ENCODE measurements around the gene C1orf105.
A peak's percentile ranks its signal among the peaks of the same experiment; 100 is the strongest.

The C1orf105 gene

GRCh38 chr1:172429331-172430127 lies 9.0 kb downstream of the C1orf105 start:
- H3K4me1 ChIP-seq (ENCODE audit: control insufficient read depth in 1 of 2, insufficient read depth in 2 of 2, low read length in 2 of 2) = peaks cover 5 to 9% of the 10 kb centered on the region in 2 experiments
- no peak overlapping the region for H2AFZ ChIP-seq (ENCODE audit: insufficient read depth, low read length, poor library complexity)
- H3K23ac ChIP-seq (ENCODE audit: low read length) = no peak overlapping the region
- H2BK120ac ChIP-seq (ENCODE audit: insufficient read depth, low read length, poor library complexity) = no peak overlapping the region
- peaks cover 4% of the 10 kb centered on the region for H3K79me1 ChIP-seq (ENCODE audit: low read length)
- H3K4ac ChIP-seq (ENCODE audit: low read depth, low read length) = no peak overlapping the region
- no peaks in the 10 kb centered on the region for H3K79me2 ChIP-seq (ENCODE audit: control insufficient read depth, insufficient read depth, low read length, poor library complexity)
- H3K14ac ChIP-seq (ENCODE audit: low read length) = no peak overlapping the region
- no peak overlapping the region for H3K9ac ChIP-seq (ENCODE audit: low read length)
- no peak overlapping the region for H3K27ac ChIP-seq (ENCODE audit: low read depth, low read length)
- no CpG with 5 or more reads among the region's 1 CpG for WGBS (ENCODE audit: extremely low coverage, insufficient coverage, insufficient read length)
- no peak overlapping the region for H3K4me3 ChIP-seq (ENCODE audit: low read depth, low read length)
- H3K4me2 ChIP-seq (ENCODE audit: low read length) = no peak overlapping the region
- H3K9me3 ChIP-seq (ENCODE audit: insufficient read depth, low read depth, low read length) = peaks cover 2% of the 10 kb centered on the region
- H4K91ac ChIP-seq (ENCODE audit: low read depth, low read length) = no peak overlapping the region
- peak; percentile 16 to 71 for DNase-seq
- no peak overlapping the region for H4K12ac ChIP-seq (ENCODE audit: low read depth, low read length)
- H2BK12ac ChIP-seq (ENCODE audit: low read length) = no peak overlapping the region
- no peak overlapping the region for H2BK5ac ChIP-seq (ENCODE audit: low read depth, low read length, poor library complexity)
- no peaks in the 10 kb centered on the region for H3K36me3 ChIP-seq (ENCODE audit: control insufficient read depth in 1 of 2, insufficient read depth in 2 of 2, low read length in 2 of 2)
- H3K18ac ChIP-seq (ENCODE audit: low read length) = no peak overlapping the region
- H3K27me3 ChIP-seq (ENCODE audit: insufficient read depth, low read length) = no peaks in the 10 kb centered on the region
- no peak overlapping the region for H4K8ac ChIP-seq (ENCODE audit: low read depth, low read length)
- H2AK5ac ChIP-seq (ENCODE audit: low read length) = no peak overlapping the region

GRCh38 chr1:172430128-172430454 lies 9.6 kb downstream of the C1orf105 start:
- H3K27ac ChIP-seq (ENCODE audit: low read depth, low read length) = no peak overlapping the region
- DNase-seq = no peak
- no peaks in the 10 kb centered on the region for H3K36me3 ChIP-seq (ENCODE audit: control insufficient read depth in 1 of 2, insufficient read depth in 2 of 2, low read length in 2 of 2)
- H3K18ac ChIP-seq (ENCODE audit: low read length) = no peak overlapping the region
- H3K4me1 ChIP-seq (ENCODE audit: control insufficient read depth in 1 of 2, insufficient read depth in 2 of 2, low read length in 2 of 2) = peaks cover 5 to 9% of the 10 kb centered on the region in 2 experiments
- H3K79me1 ChIP-seq (ENCODE audit: low read length) = peaks cover 4% of the 10 kb centered on the region
- no peak overlapping the region for H3K23ac ChIP-seq (ENCODE audit: low read length)
- H3K27me3 ChIP-seq (ENCODE audit: insufficient read depth, low read length) = no peaks in the 10 kb centered on the region
- H2BK120ac ChIP-seq (ENCODE audit: insufficient read depth, low read length, poor library complexity) = no peak overlapping the region
- no peak overlapping the region for H4K8ac ChIP-seq (ENCODE audit: low read depth, low read length)
- H2BK12ac ChIP-seq (ENCODE audit: low read length) = no peak overlapping the region
- no CpG with 5 or more reads among the region's 1 CpG for WGBS (ENCODE audit: extremely low coverage, insufficient coverage, insufficient read length)
- H4K91ac ChIP-seq (ENCODE audit: low read depth, low read length) = no peak overlapping the region
- H2AFZ ChIP-seq (ENCODE audit: insufficient read depth, low read length, poor library complexity) = no peak overlapping the region
- no peaks in the 10 kb centered on the region for H3K79me2 ChIP-seq (ENCODE audit: control insufficient read depth, insufficient read depth, low read length, poor library complexity)
- H3K4me3 ChIP-seq (ENCODE audit: low read depth, low read length) = no peak overlapping the region
- H2BK5ac ChIP-seq (ENCODE audit: low read depth, low read length, poor library complexity) = no peak overlapping the region
- no peak overlapping the region for H3K14ac ChIP-seq (ENCODE audit: low read length)
- no peak overlapping the region for H3K4me2 ChIP-seq (ENCODE audit: low read length)
- H2AK5ac ChIP-seq (ENCODE audit: low read length) = no peak overlapping the region
- H3K4ac ChIP-seq (ENCODE audit: low read depth, low read length) = no peak overlapping the region
- no peak overlapping the region for H3K9ac ChIP-seq (ENCODE audit: low read length)
- no peak overlapping the region for H4K12ac ChIP-seq (ENCODE audit: low read depth, low read length)
- H3K9me3 ChIP-seq (ENCODE audit: insufficient read depth, low read depth, low read length) = peaks cover 2% of the 10 kb centered on the region

GRCh38 chr1:172431204-172431603 lies 10.7 kb downstream of the C1orf105 start:
- no peak overlapping the region for H2BK12ac ChIP-seq (ENCODE audit: low read length)
- H2AFZ ChIP-seq (ENCODE audit: insufficient read depth, low read length, poor library complexity) = no peak overlapping the region
- H3K4ac ChIP-seq (ENCODE audit: low read depth, low read length) = no peak overlapping the region
- WGBS (ENCODE audit: extremely low coverage, insufficient coverage, insufficient read length) = no CpG with 5 or more reads among the region's 2 CpGs
- no peak overlapping the region for H3K9ac ChIP-seq (ENCODE audit: low read length)
- DNase-seq = no peak
- no peak overlapping the region for H3K18ac ChIP-seq (ENCODE audit: low read length)
- H3K4me1 ChIP-seq (ENCODE audit: control insufficient read depth in 1 of 2, insufficient read depth in 2 of 2, low read length in 2 of 2) = peaks cover 5 to 9% of the 10 kb centered on the region in 2 experiments
- H3K9me3 ChIP-seq (ENCODE audit: insufficient read depth, low read depth, low read length) = peaks cover 2% of the 10 kb centered on the region
- H3K27ac ChIP-seq (ENCODE audit: low read depth, low read length) = no peak overlapping the region
- H3K14ac ChIP-seq (ENCODE audit: low read length) = no peak overlapping the region
- no peak overlapping the region for H2AK5ac ChIP-seq (ENCODE audit: low read length)
- H3K79me1 ChIP-seq (ENCODE audit: low read length) = peaks cover 4% of the 10 kb centered on the region
- no peak overlapping the region for H4K91ac ChIP-seq (ENCODE audit: low read depth, low read length)
- no peak overlapping the region for H3K23ac ChIP-seq (ENCODE audit: low read length)
- no peaks in the 10 kb centered on the region for H3K27me3 ChIP-seq (ENCODE audit: insufficient read depth, low read length)
- H4K8ac ChIP-seq (ENCODE audit: low read depth, low read length) = no peak overlapping the region
- no peak overlapping the region for H3K4me3 ChIP-seq (ENCODE audit: low read depth, low read length)
- no peaks in the 10 kb centered on the region for H3K79me2 ChIP-seq (ENCODE audit: control insufficient read depth, insufficient read depth, low read length, poor library complexity)
- H3K36me3 ChIP-seq (ENCODE audit: control insufficient read depth in 1 of 2, insufficient read depth in 2 of 2, low read length in 2 of 2) = no peaks in the 10 kb centered on the region
- H2BK5ac ChIP-seq (ENCODE audit: low read depth, low read length, poor library complexity) = no peak overlapping the region
- H4K12ac ChIP-seq (ENCODE audit: low read depth, low read length) = no peak overlapping the region
- H2BK120ac ChIP-seq (ENCODE audit: insufficient read depth, low read length, poor library complexity) = no peak overlapping the region
- no peak overlapping the region for H3K4me2 ChIP-seq (ENCODE audit: low read length)

- Histone ChIP-seq H4K8ac (ENCODE audit: low read depth, low read length) (peak overlapping the region; percentile 48), H4K91ac (ENCODE audit: low read depth, low read length) (peak overlapping the region; percentile 58), H3K4me3 (ENCODE audit: low read depth, low read length) (no peak overlapping the region), H3K27ac (ENCODE audit: low read depth, low read length) (peak overlapping the region; percentile 83), H2AK5ac (ENCODE audit: low read length) (no peak overlapping the region), H4K12ac (ENCODE audit: low read depth, low read length) (peak overlapping the region; percentile 3), H2BK12ac (ENCODE audit: low read length) (no peak overlapping the region), H3K14ac (ENCODE audit: low read length) (peak overlapping the region; percentile 12), H3K23ac (ENCODE audit: low read length) (no peak overlapping the region), H3K18ac (ENCODE audit: low read length) (peak overlapping the region; percentile 28), H3K27me3 (ENCODE audit: insufficient read depth, low read length) (no peaks in the 10 kb centered on the region), H3K4me2 (ENCODE audit: low read length) (peak overlapping the region; percentile 46), H2BK5ac (ENCODE audit: low read depth, low read length, poor library complexity) (peak overlapping the region; percentile 32), H2AFZ (ENCODE audit: insufficient read depth, low read length, poor library complexity) (no peak overlapping the region), H3K36me3 (ENCODE audit: control insufficient read depth in 1 of 2, insufficient read depth in 2 of 2, low read length in 2 of 2) (no peaks in the 10 kb centered on the region), H2BK120ac (ENCODE audit: insufficient read depth, low read length, poor library complexity) (peak overlapping the region; percentile 19), H3K4me1 (ENCODE audit: control insufficient read depth in 1 of 2, insufficient read depth in 2 of 2, low read length in 2 of 2) (peaks cover 5 to 9% of the 10 kb centered on the region in 2 experiments), H3K4ac (ENCODE audit: low read depth, low read length) (peak overlapping the region; percentile 22), H3K9ac (ENCODE audit: low read length) (no peak overlapping the region), H3K79me1 (ENCODE audit: low read length) (peaks cover 4% of the 10 kb centered on the region), H3K9me3 (ENCODE audit: insufficient read depth, low read depth, low read length) (peaks cover 2% of the 10 kb centered on the region), H3K79me2 (ENCODE audit: control insufficient read depth, insufficient read depth, low read length, poor library complexity) (no peaks in the 10 kb centered on the region)
- peak; percentile 73 to 83 for DNase-seq
- no CpG with 5 or more reads among the region's 9 CpGs for WGBS (ENCODE audit: extremely low coverage, insufficient coverage, insufficient read length)
Measured at GRCh38 chr1:172431721-172432192, 11.3 kb downstream of the C1orf105 start.

Data from trophoblast cell (in vitro differentiated cells and primary cell).